Measurements from ENCODE around the gene GGT6.

DNA sequence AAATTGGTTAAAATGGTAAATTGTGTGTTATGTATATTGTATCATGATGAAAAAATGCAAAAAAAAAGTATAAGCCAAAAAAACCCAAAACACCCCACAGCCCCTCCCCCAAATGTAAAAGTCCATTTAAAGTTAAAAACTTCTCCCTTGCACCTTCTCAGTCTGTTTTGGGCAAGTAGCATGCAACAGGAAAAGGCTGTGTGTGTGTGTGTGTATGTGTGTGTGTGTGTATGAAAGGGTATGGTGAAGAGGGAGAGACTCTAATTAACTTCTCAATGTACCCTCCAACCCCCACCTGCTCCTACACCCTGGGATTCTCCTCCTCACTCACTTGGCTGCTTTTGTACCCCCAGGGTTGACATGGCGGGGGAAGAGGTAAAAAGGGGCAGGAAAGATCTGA lies 9.2 kb upstream of the GGT6 start:
- TF ChIP-seq, protein P1, sequence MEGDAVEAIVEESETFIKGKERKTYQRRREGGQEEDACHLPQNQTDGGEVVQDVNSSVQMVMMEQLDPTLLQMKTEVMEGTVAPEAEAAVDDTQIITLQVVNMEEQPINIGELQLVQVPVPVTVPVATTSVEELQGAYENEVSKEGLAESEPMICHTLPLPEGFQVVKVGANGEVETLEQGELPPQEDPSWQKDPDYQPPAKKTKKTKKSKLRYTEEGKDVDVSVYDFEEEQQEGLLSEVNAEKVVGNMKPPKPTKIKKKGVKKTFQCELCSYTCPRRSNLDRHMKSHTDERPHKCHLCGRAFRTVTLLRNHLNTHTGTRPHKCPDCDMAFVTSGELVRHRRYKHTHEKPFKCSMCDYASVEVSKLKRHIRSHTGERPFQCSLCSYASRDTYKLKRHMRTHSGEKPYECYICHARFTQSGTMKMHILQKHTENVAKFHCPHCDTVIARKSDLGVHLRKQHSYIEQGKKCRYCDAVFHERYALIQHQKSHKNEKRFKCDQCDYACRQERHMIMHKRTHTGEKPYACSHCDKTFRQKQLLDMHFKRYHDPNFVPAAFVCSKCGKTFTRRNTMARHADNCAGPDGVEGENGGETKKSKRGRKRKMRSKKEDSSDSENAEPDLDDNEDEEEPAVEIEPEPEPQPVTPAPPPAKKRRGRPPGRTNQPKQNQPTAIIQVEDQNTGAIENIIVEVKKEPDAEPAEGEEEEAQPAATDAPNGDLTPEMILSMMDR (IDR thresholded peaks at IDR 0.05), result no peak
- TF ChIP-seq EP300 (IDR thresholded peaks at IDR 0.05), result no peak
